Measurements from ENCODE around the gene SNAP23.
A peak's percentile ranks its signal among the peaks of the same experiment; 100 is the strongest.

SNAP23 gene

GRCh38 chr15:42544853-42545629, 49.6 kb downstream of the SNAP23 start:
- Histone ChIP-seq H3K9me3 (ENCODE audit: insufficient read depth, low read length, severe bottlenecking) (no peaks in the 10 kb centered on the region), H3K36me3 (ENCODE audit: insufficient read depth, low read length) (peaks cover 30% of the 10 kb centered on the region), H3K4me2 (ENCODE audit: insufficient read depth, low read length) (no peak overlapping the region), H4K20me1 (ENCODE audit: insufficient read depth, low read length) (no peaks in the 10 kb centered on the region), H3K9ac (ENCODE audit: low read depth, low read length) (no peak overlapping the region), H3K79me2 (ENCODE audit: insufficient read depth, low read length) (peaks cover 33% of the 10 kb centered on the region), H3K27me3 (ENCODE audit: insufficient read depth, low read length, poor library complexity) (no peaks in the 10 kb centered on the region), H3K27ac (ENCODE audit: low read length) (no peak overlapping the region), H3K4me3 (ENCODE audit: low read depth in 1 of 2, low read length in 2 of 2) (no peak overlapping the region), H2AFZ (ENCODE audit: low read depth, low read length) (no peak overlapping the region), H3K4me1 (ENCODE audit: insufficient read depth, low read length) (peaks cover 30% of the 10 kb centered on the region)
- ATAC-seq (ENCODE audit: insufficient read depth, low read depth) (no peak), DNase-seq (no peak)
- no peak for TF ChIP-seq CTCF (IDR thresholded peaks at IDR 0.05; ENCODE audit: borderline replicate concordance, extremely low read depth, low read length, poor library complexity, severe bottlenecking)
- TF ChIP-seq EZH2 (IDR thresholded peaks at IDR 0.05; ENCODE audit: borderline replicate concordance, low read depth, low read length, severe bottlenecking): no peak

- Histone ChIP-seq H3K4me3 (ENCODE audit: low read depth in 1 of 2, low read length in 2 of 2) (peak overlapping the region; percentile 88 to 99), H3K79me2 (ENCODE audit: insufficient read depth, low read length) (peaks cover 59% of the 10 kb centered on the region), H3K27me3 (ENCODE audit: insufficient read depth, low read length, poor library complexity) (no peaks in the 10 kb centered on the region), H3K4me2 (ENCODE audit: insufficient read depth, low read length) (peak overlapping the region; percentile 89), H3K4me1 (ENCODE audit: insufficient read depth, low read length) (peaks cover 44% of the 10 kb centered on the region), H3K36me3 (ENCODE audit: insufficient read depth, low read length) (peaks cover 31% of the 10 kb centered on the region), H3K9me3 (ENCODE audit: insufficient read depth, low read length, severe bottlenecking) (no peaks in the 10 kb centered on the region), H3K9ac (ENCODE audit: low read depth, low read length) (peak overlapping the region; percentile 86), H3K27ac (ENCODE audit: low read length) (peak overlapping the region; percentile 97), H4K20me1 (ENCODE audit: insufficient read depth, low read length) (peaks cover 4% of the 10 kb centered on the region; the same call in 1 of the 2 replicates), H2AFZ (ENCODE audit: low read depth, low read length) (peak overlapping the region; percentile 99)
- DNase-seq (no peak), ATAC-seq (ENCODE audit: insufficient read depth, low read depth) (peak; percentile 5; the same call in 2 of the 3 replicates)
- TF ChIP-seq EZH2 (IDR thresholded peaks at IDR 0.05; ENCODE audit: borderline replicate concordance, low read depth, low read length, severe bottlenecking): no peak
- no peak for TF ChIP-seq CTCF (IDR thresholded peaks at IDR 0.05; ENCODE audit: borderline replicate concordance, extremely low read depth, low read length, poor library complexity, severe bottlenecking)
Measured at GRCh38 chr15:42547918-42548248, 52.4 kb downstream of the SNAP23 start.

GRCh38 chr15:42548249-42549031, 53.0 kb downstream of the SNAP23 start, which contains the start of the genes HAUS2 and LRRC57:
Gene HAUS2, plus strand, starts transcription at chr15:42548838. Its CDS starts 35 bp downstream, at chr15:42548873.
Gene LRRC57, minus strand, starts transcription at chr15:42548793. Its CDS starts 359 bp downstream, at chr15:42548434.
- H3K9me3 ChIP-seq (ENCODE audit: insufficient read depth, low read length, severe bottlenecking): no peaks in the 10 kb centered on the region
- H3K9ac ChIP-seq (ENCODE audit: low read depth, low read length): peak within 1 kb of the TSS; percentile 86
- peak within 1 kb of the TSS; percentile 89 for H3K4me2 ChIP-seq (ENCODE audit: insufficient read depth, low read length)
- H3K27ac ChIP-seq (ENCODE audit: low read length): peak within 1 kb of the TSS; percentile 97
- H3K4me3 ChIP-seq (ENCODE audit: low read depth in 1 of 2, low read length in 2 of 2): peak within 1 kb of the TSS; percentile 88 to 99
- peak within 1 kb of the TSS; percentile 99 for H2AFZ ChIP-seq (ENCODE audit: low read depth, low read length)
- no peaks in the 10 kb centered on the region for H3K27me3 ChIP-seq (ENCODE audit: insufficient read depth, low read length, poor library complexity)
- TF ChIP-seq CTCF (IDR thresholded peaks at IDR 0.05; ENCODE audit: borderline replicate concordance, extremely low read depth, low read length, poor library complexity, severe bottlenecking) (no peak), EZH2 (IDR thresholded peaks at IDR 0.05; ENCODE audit: borderline replicate concordance, low read depth, low read length, severe bottlenecking) (no peak)
- H3K79me2 ChIP-seq (ENCODE audit: insufficient read depth, low read length): peaks cover 65% of the 10 kb centered on the region
- H3K36me3 ChIP-seq (ENCODE audit: insufficient read depth, low read length): peaks cover 27% of the 10 kb centered on the region
- DNase-seq: peak; percentile 83
- peaks cover 48% of the 10 kb centered on the region for H3K4me1 ChIP-seq (ENCODE audit: insufficient read depth, low read length)
- ATAC-seq (ENCODE audit: insufficient read depth, low read depth): peak; percentile 85
- peaks cover 4% of the 10 kb centered on the region; the same call in 1 of the 2 replicates for H4K20me1 ChIP-seq (ENCODE audit: insufficient read depth, low read length)

Measured in DND-41 (cell line).